Natural killer cell (primary cell): ENCODE results near the gene FBLN5. TPM values are rescaled to one million over a fixed set of nuclear protein-coding genes. Genes with fewer than 3 reads are reported as not detected.
"Not testable (repeated sequence)": the region's sequence is repeated elsewhere in the genome, so short reads cannot be mapped to it uniquely, and the experiment has no call there.

Source experiments
- ATAC-seq, 3 donors: fragments of 150-1000 bp in 2 of 3; fragments of 200-7000 bp in 1 of 3; cut with Tn5 transposase; 1 replicate in 1 of 3; 2 replicates in 2 of 3; pipeline ENCODE4 v1.10.0; 2021; ENCODE audit warnings: mild to moderate bottlenecking in 2 of 3, moderate library complexity in 2 of 3
- DNase-seq, 2 donors: peaks; one replicate each; pipeline versions ENCODE4 v3.0.0 to v3.0.0-alpha.2; 2013 to 2021; ENCODE audit warnings: mixed read lengths in 1 of 2
- H3K27ac ChIP-seq: one replicate; pipeline ENCODE4 v1.5.1; 2013; ENCODE audit warnings: mild to moderate bottlenecking, low read length
- H3K27me3 ChIP-seq: one replicate; pipeline ENCODE4 v1.6.1; 2013; ENCODE audit warnings: low read length; ENCODE audit not compliant: control insufficient read depth, insufficient read depth
- H3K36me3 ChIP-seq: one replicate; pipeline ENCODE4 v1.6.1; 2013; ENCODE audit warnings: low read length; ENCODE audit not compliant: control insufficient read depth, insufficient read depth
- H3K4me1 ChIP-seq: one replicate; pipeline ENCODE4 v1.6.1; 2013; ENCODE audit warnings: low read length; ENCODE audit not compliant: control insufficient read depth, insufficient read depth
- H3K4me3 ChIP-seq: one replicate; pipeline ENCODE4 v1.5.1; 2013; ENCODE audit warnings: low read length
- H3K9me3 ChIP-seq: one replicate; pipeline ENCODE4 v1.6.1; 2013; ENCODE audit warnings: low read length; ENCODE audit not compliant: control insufficient read depth, insufficient read depth
- H3K27ac Mint-ChIP-seq, 2 donors: one replicate each; pipeline ENCODE4 v1.8.0; 2022; ENCODE audit warnings: mild to moderate bottlenecking in 2 of 2, mixed read lengths in 2 of 2, moderate library complexity in 1 of 2
- H3K27me3 Mint-ChIP-seq, 2 donors: one replicate each; pipeline ENCODE4 v1.8.0; 2022; ENCODE audit warnings: low read depth in 2 of 2, mixed read lengths in 2 of 2
- H3K36me3 Mint-ChIP-seq: one replicate; pipeline ENCODE4 v1.8.0; 2022; ENCODE audit warnings: mixed read lengths
- H3K4me1 Mint-ChIP-seq, 2 donors: one replicate each; pipeline ENCODE4 v1.8.0; 2022; ENCODE audit warnings: mixed read lengths in 2 of 2
- H3K4me3 Mint-ChIP-seq: one replicate; pipeline ENCODE4 v1.8.0; 2022; ENCODE audit warnings: mild to moderate bottlenecking, moderate library complexity, mixed read lengths
- H3K9me3 Mint-ChIP-seq, 2 donors: one replicate each; pipeline ENCODE4 v1.8.0; 2022; ENCODE audit warnings: mixed read lengths in 2 of 2
- WGBS: methylation state at CpG from one replicate; pipeline ENCODE4 v1.1.7; 2013; ENCODE audit warnings: missing lambda C conversion rate; ENCODE audit not compliant: insufficient coverage; 5-methylcytosine and 5-hydroxymethylcytosine counted together
- intact Hi-C: fragments of 100-400 bp; cut with micrococcal nuclease; formaldehyde crosslinking; loops from one replicate; pipeline ENCODE4 v1.14.2; 2022
- total RNA-seq, 4 donors: library from RNA; stranded (reverse); fragments of 120-200 nt in 1 of 4; gene quantifications; one replicate each; pipeline versions ENCODE4 v1.2.3 to v1.2.4, GENCODE V29; 2013 to 2022
- TF ChIP-seq, protein P1 (sequence below): fragments of 200-600 bp; IDR thresholded peaks from one replicate; pipeline ENCODE4 v1.8.0; 2022; ENCODE audit warnings: antibody characterized with exemption

Gene FBLN5
- total RNA-seq, 3 donors from 2014 or later (not counting 1 experiment from before 2014, with no cell fraction given), result 0.56 to 1.3 (median 1.1) TPM

DNA sequence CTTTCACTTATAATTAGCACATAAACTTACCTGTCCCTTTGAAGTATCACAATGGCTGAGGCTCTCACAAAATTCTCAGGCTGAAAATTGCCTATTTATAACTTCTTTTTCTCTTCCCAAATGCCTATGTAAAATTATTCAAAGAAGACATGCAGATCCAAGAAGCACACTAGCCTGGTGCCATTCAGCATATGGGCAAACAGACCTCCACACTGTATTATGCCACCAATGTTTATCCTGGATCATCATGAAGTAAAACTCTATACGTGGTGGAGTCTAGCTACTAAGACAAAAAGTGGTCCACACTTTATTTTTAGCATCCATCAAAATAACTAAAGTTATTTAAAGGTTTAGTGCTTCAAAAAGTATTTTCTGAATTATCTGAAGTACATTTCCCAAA, 95.9 kb downstream of the FBLN5 start:
- H3K4me1 Mint-ChIP-seq, result peaks cover 27 to 37% of the 10 kb centered on the region in 2 donors
- H3K9me3 Mint-ChIP-seq, result no peaks in the 10 kb centered on the region
- no peak overlapping the region for H3K4me3 ChIP-seq
- no peaks in the 10 kb centered on the region for H3K9me3 ChIP-seq
- TF ChIP-seq, protein P1, sequence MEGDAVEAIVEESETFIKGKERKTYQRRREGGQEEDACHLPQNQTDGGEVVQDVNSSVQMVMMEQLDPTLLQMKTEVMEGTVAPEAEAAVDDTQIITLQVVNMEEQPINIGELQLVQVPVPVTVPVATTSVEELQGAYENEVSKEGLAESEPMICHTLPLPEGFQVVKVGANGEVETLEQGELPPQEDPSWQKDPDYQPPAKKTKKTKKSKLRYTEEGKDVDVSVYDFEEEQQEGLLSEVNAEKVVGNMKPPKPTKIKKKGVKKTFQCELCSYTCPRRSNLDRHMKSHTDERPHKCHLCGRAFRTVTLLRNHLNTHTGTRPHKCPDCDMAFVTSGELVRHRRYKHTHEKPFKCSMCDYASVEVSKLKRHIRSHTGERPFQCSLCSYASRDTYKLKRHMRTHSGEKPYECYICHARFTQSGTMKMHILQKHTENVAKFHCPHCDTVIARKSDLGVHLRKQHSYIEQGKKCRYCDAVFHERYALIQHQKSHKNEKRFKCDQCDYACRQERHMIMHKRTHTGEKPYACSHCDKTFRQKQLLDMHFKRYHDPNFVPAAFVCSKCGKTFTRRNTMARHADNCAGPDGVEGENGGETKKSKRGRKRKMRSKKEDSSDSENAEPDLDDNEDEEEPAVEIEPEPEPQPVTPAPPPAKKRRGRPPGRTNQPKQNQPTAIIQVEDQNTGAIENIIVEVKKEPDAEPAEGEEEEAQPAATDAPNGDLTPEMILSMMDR, result no peak
- H3K4me1 ChIP-seq, result peaks cover 17% of the 10 kb centered on the region
- peaks cover 11% of the 10 kb centered on the region for H3K36me3 ChIP-seq
- no peaks in the 10 kb centered on the region for H3K27me3 ChIP-seq
- ATAC-seq, result no peak
- no peak overlapping the region for H3K4me3 Mint-ChIP-seq
- no peaks in the 10 kb centered on the region for H3K27me3 Mint-ChIP-seq
- H3K36me3 Mint-ChIP-seq, result peaks cover 10% of the 10 kb centered on the region
- no peak for DNase-seq
- intact Hi-C loops, result no loop called here
- no CpG with 5 or more reads among the region's 1 CpG for WGBS
- H3K27ac Mint-ChIP-seq, result peak overlapping the region in 1 of 2 donors; percentile 32
- no peak overlapping the region for H3K27ac ChIP-seq

DNA sequence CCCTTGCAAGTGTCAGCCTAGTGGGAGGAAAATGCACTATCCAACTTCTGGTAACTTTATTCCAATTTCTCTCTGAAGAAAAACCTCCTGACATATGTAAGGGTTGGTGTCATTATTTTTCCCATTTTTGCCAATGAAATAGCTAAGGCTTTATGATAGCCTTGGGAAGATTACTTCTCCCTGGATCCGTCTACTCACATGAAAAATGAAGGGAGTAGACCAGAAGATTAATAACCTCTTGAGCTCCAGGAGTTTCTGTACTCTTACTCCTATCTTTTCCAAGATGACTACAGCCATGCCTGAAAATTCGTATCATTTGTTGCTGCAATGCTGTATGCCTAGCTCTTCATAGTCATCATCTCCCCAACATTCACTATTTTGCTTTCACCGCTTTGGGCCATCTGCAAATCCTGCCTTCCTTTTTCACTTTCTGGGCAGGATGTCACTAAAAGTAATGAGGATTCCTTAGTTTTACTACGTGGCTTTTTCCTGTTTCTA, 98.9 kb downstream of the FBLN5 start:
- Mint-ChIP-seq H3K4me3 (no peak overlapping the region), H3K27me3 (no peaks in the 10 kb centered on the region), H3K27ac (peak overlapping the region in 1 of 2 donors; percentile 54), H3K4me1 (peaks cover 22 to 24% of the 10 kb centered on the region in 2 donors), H3K36me3 (peaks cover 10% of the 10 kb centered on the region), H3K9me3 (no peaks in the 10 kb centered on the region)
- ATAC-seq, result no peak
- 95% methylated on average over 4 of the region's 4 CpGs for WGBS
- no peaks in the 10 kb centered on the region for H3K9me3 ChIP-seq
- H3K27ac ChIP-seq, result no peak overlapping the region
- H3K4me1 ChIP-seq, result no peaks in the 10 kb centered on the region
- intact Hi-C loops, result no loop called here
- DNase-seq, result no peak
- H3K4me3 ChIP-seq, result no peak overlapping the region
- TF ChIP-seq, protein P1, result no peak
- H3K36me3 ChIP-seq, result peaks cover 20% of the 10 kb centered on the region
- H3K27me3 ChIP-seq, result no peaks in the 10 kb centered on the region

DNA sequence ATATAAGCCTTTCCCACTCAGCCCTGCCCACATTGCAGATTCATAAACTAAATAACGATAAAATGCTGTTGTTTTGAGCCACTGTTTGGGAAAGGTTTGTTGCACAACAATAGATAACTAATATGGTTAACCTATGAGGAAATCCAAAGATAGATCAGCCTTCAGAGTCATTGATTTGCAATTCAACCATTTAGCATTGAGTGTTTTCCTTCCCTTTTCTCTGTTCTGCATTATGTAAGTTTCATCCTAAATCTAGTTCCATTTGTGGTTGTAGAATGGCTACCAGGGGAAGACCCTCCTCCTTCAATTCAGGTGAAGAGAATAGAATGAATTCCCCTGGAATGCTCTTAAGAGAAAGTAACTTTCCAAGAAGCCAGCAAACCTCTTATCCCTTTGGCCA, 99.8 kb downstream of the FBLN5 start:
- no peak overlapping the region for H3K4me3 Mint-ChIP-seq
- Histone ChIP-seq H3K36me3 (peaks cover 20% of the 10 kb centered on the region), H3K9me3 (no peaks in the 10 kb centered on the region), H3K27me3 (no peaks in the 10 kb centered on the region), H3K4me3 (no peak overlapping the region), H3K4me1 (no peaks in the 10 kb centered on the region), H3K27ac (no peak overlapping the region)
- peaks cover 10% of the 10 kb centered on the region for H3K36me3 Mint-ChIP-seq
- no peaks in the 10 kb centered on the region for H3K9me3 Mint-ChIP-seq
- peak overlapping the region in 1 of 2 donors; percentile 54 for H3K27ac Mint-ChIP-seq
- peaks cover 15 to 24% of the 10 kb centered on the region in 2 donors for H3K4me1 Mint-ChIP-seq
- TF ChIP-seq, protein P1, result no peak
- ATAC-seq (no peak), DNase-seq (no peak)
- no peaks in the 10 kb centered on the region for H3K27me3 Mint-ChIP-seq
- 83% methylated on average over 1 of the region's 1 CpG for WGBS
- intact Hi-C loops, result no loop called here

DNA sequence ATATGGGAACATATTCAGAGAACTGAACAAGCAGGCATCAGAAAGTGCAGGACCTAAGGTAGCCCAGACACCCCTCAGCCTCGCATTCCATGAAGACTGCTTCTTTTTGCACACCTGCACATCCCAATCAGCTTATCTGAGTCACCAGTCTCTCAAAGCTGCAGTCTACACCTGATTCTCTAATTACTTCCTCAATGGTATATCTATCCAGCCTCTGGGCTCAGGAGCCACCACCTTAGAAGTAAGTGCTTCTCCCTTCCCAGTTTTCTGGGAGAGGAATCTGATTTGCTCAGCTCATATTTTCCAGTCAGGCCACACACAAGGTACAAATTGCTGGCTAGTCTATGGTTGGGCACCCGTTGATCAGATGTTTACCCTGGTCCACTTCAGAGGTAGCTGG, 101.8 kb downstream of the FBLN5 start:
- H3K9me3 Mint-ChIP-seq, result no peaks in the 10 kb centered on the region
- no peak overlapping the region for H3K4me3 Mint-ChIP-seq
- no peaks in the 10 kb centered on the region for H3K27me3 Mint-ChIP-seq
- no peak for DNase-seq
- TF ChIP-seq, protein P1, result no peak
- peaks cover 10% of the 10 kb centered on the region for H3K36me3 Mint-ChIP-seq
- H3K27ac Mint-ChIP-seq, result no peak overlapping the region
- 97% methylated on average over 2 of the region's 2 CpGs for WGBS
- Histone ChIP-seq H3K9me3 (no peaks in the 10 kb centered on the region), H3K4me3 (no peak overlapping the region), H3K36me3 (peaks cover 14% of the 10 kb centered on the region), H3K4me1 (no peaks in the 10 kb centered on the region), H3K27me3 (no peaks in the 10 kb centered on the region), H3K27ac (no peak overlapping the region)
- intact Hi-C loops, result no loop called here
- peaks cover 10 to 31% of the 10 kb centered on the region in 2 donors for H3K4me1 Mint-ChIP-seq
- ATAC-seq, result no peak

DNA sequence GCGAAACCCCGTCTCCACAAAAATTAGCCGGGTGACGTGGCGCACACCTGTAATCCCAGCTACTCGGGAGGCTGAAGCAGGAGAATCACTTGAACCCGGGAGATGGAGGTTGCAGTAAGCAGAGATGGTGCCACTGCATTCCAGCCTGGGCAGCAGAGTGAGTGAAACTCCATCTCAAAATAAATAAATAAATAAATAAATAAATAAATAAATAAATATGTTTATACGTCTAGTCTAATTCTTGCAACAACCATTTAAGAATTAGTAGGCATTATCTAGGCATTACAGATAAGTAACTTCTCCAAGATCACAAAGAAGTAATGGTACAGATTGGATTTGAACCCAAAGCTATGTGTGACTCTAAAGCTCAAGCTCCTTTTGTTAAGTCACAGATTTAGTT, 102.4 kb downstream of the FBLN5 start:
- H3K9me3 ChIP-seq, H3K27ac Mint-ChIP-seq, H3K4me1 ChIP-seq, H3K27me3 ChIP-seq, DNase-seq, H3K4me3 Mint-ChIP-seq, ATAC-seq, intact Hi-C loops, H3K4me3 ChIP-seq, H3K27me3 Mint-ChIP-seq, H3K9me3 Mint-ChIP-seq, H3K27ac ChIP-seq: not testable (repeated sequence)
- H3K36me3 ChIP-seq, result peaks cover 12% of the 10 kb centered on the region
- H3K4me1 Mint-ChIP-seq, result peaks cover 12 to 37% of the 10 kb centered on the region in 2 donors
- H3K36me3 Mint-ChIP-seq, result peaks cover 10% of the 10 kb centered on the region
- 98% methylated on average over 7 of the region's 8 CpGs for WGBS
